GM23338 (cell line): ENCODE results near the gene TMEM132D. TPM values are rescaled to one million over a fixed set of nuclear protein-coding genes. Genes with fewer than 3 reads are reported as not detected.

Experiments used
- ATAC-seq: fragments of 200-7000 bp; cut with Tn5 transposase; 3 replicates; pipeline ENCODE4 v1.9.1; 2020
- DNase-seq: peaks from one replicate; pipeline ENCODE4 v3.0.0-alpha.2; 2015; ENCODE audit warnings: low spot score
- H2AFZ ChIP-seq: fragments of 200-600 bp; sonication (generic); 2 replicates; pipeline ENCODE4 v1.8.0; 2016; ENCODE audit warnings: antibody characterized with exemption, mild to moderate bottlenecking, moderate library complexity
- H3F3A ChIP-seq: fragments of 200-600 bp; sonication (generic); replicated peaks from 2 replicates; pipeline ENCODE4 v1.8.0; 2017; ENCODE audit warnings: antibody characterized with exemption, mixed run types, low read depth
- H3K27ac ChIP-seq: fragments of 200-600 bp; sonication (generic); 2 replicates; pipeline ENCODE4 v1.6.1; 2016; ENCODE audit warnings: low read depth
- H3K27me3 ChIP-seq: fragments of 200-600 bp; sonication (generic); 2 replicates; pipeline ENCODE4 v1.8.0; 2016; ENCODE audit warnings: mild to moderate bottlenecking, mixed run types, moderate library complexity; ENCODE audit not compliant: insufficient read depth
- H3K36me3 ChIP-seq: fragments of 200-600 bp; sonication (generic); 2 replicates; pipeline ENCODE4 v1.8.0; 2016; ENCODE audit warnings: mild to moderate bottlenecking; ENCODE audit not compliant: insufficient read depth
- H3K4me1 ChIP-seq: fragments of 200-600 bp; sonication (generic); 2 replicates; pipeline ENCODE4 v1.8.0; 2016; ENCODE audit warnings: mild to moderate bottlenecking, moderate library complexity; ENCODE audit not compliant: insufficient read depth
- H3K4me2 ChIP-seq: fragments of 200-600 bp; sonication (generic); 2 replicates; pipeline ENCODE4 v1.7.1; 2017; ENCODE audit warnings: mixed run types
- H3K4me3 ChIP-seq: fragments of 200-600 bp; sonication (generic); 2 replicates; pipeline ENCODE4 v1.6.1; 2016; ENCODE audit warnings: mixed run types
- H3K79me2 ChIP-seq: fragments of 200-600 bp; sonication (generic); replicated peaks from 2 replicates; pipeline ENCODE4 v1.8.0; 2017; ENCODE audit warnings: mild to moderate bottlenecking; ENCODE audit not compliant: insufficient read depth
- H3K9me2 ChIP-seq: fragments of 200-600 bp; sonication (generic); 2 replicates; pipeline ENCODE4 v1.8.0; 2017; ENCODE audit not compliant: insufficient read depth
- H4K20me1 ChIP-seq: fragments of 200-600 bp; sonication (generic); replicated peaks from 2 replicates; pipeline ENCODE4 v1.8.0; 2017; ENCODE audit warnings: mild to moderate bottlenecking; ENCODE audit not compliant: insufficient read depth
- H3K27ac Mint-ChIP-seq: 2 replicates; pipeline ENCODE4 v1.8.0; 2020; ENCODE audit warnings: inconsistent platforms, mild to moderate bottlenecking, moderate library complexity, mixed read lengths
- H3K27me3 Mint-ChIP-seq: 3 replicates; pipeline ENCODE4 v1.8.0; 2022; ENCODE audit warnings: low read depth, mild to moderate bottlenecking, moderate library complexity, mixed read lengths, inconsistent platforms; ENCODE audit not compliant: insufficient read depth, poor library complexity
- H3K36me3 Mint-ChIP-seq: 3 replicates; pipeline ENCODE4 v1.8.0; 2021; ENCODE audit warnings: low read depth, mild to moderate bottlenecking, inconsistent platforms, moderate library complexity, mixed read lengths
- H3K4me1 Mint-ChIP-seq: 3 replicates; pipeline ENCODE4 v1.8.0; 2020; ENCODE audit warnings: mild to moderate bottlenecking, inconsistent platforms, mixed read lengths
- H3K4me3 Mint-ChIP-seq: 3 replicates; pipeline ENCODE4 v1.8.0; 2021; ENCODE audit warnings: moderate library complexity, mild to moderate bottlenecking, inconsistent platforms, mixed read lengths
- H3K9me3 Mint-ChIP-seq: 3 replicates; pipeline ENCODE4 v1.8.0; 2020; ENCODE audit warnings: moderate library complexity, mild to moderate bottlenecking, inconsistent platforms, mixed read lengths
- CTCF ChIP-seq, 2 experiments: fragments of 200-600 bp in 1 of 2; sonication (generic) in 1 of 2; conservative IDR thresholded peaks; 2 replicates each; pipeline versions ENCODE4 v1.5.1 to v1.6.1; 2016 to 2017; ENCODE audit warnings: antibody characterized with exemption in 2 of 2, low read depth in 2 of 2, mild to moderate bottlenecking in 2 of 2, moderate library complexity in 1 of 2
- ETS1 ChIP-seq: IDR thresholded peaks from 2 replicates; pipeline ENCODE4 v1.6.1; 2016; ENCODE audit warnings: antibody characterized with exemption
- EZH2 ChIP-seq: fragments of 200-600 bp; sonication (generic); IDR thresholded peaks from one replicate; pipeline ENCODE4 v1.8.0; 2017; ENCODE audit warnings: antibody characterized with exemption, mild to moderate bottlenecking, low read depth; ENCODE audit not compliant: unreplicated experiment
- EZH2phosphoT487 ChIP-seq: fragments of 200-600 bp; sonication (generic); IDR thresholded peaks from one replicate; pipeline ENCODE4 v1.8.1; 2018; ENCODE audit warnings: antibody characterized with exemption; ENCODE audit not compliant: unreplicated experiment
- JUNB ChIP-seq: IDR thresholded peaks from one replicate; pipeline ENCODE4 v1.6.1; 2016; ENCODE audit warnings: antibody characterized with exemption; ENCODE audit not compliant: unreplicated experiment
- NANOG ChIP-seq: IDR thresholded peaks from 2 replicates; pipeline ENCODE4 v1.6.1; 2016; ENCODE audit warnings: antibody characterized with exemption, borderline replicate concordance
- REST ChIP-seq: IDR thresholded peaks from one replicate; pipeline ENCODE4 v1.6.1; 2018; ENCODE audit warnings: antibody characterized with exemption; ENCODE audit not compliant: unreplicated experiment
- STAT1 ChIP-seq: IDR thresholded peaks from one replicate; pipeline ENCODE4 v1.6.1; 2016; ENCODE audit warnings: antibody characterized with exemption; ENCODE audit not compliant: unreplicated experiment
- ZNF114 ChIP-seq: fragments of 250-450 bp; sonication (Bioruptor Pico); IDR thresholded peaks from 2 replicates; pipeline ENCODE4 v1.5.0; 2020; ENCODE audit warnings: mild to moderate bottlenecking, moderate library complexity
- ZNF331 ChIP-seq: fragments of 250-450 bp; sonication (Bioruptor Pico); IDR thresholded peaks from 2 replicates; pipeline ENCODE4 v1.5.0; 2020; ENCODE audit warnings: low read depth, mild to moderate bottlenecking, moderate library complexity
- polyA plus RNA-seq: library from polyadenylated mRNA; unstranded; fragments of >200 nt; fragmentation: Nextera tagmentation; extraction: Ambion mirVana; gene quantifications from 2 replicates; pipeline ENCODE4 v1.2.1, GENCODE V29; 2016
- total RNA-seq: library from RNA; depleted of rRNA; stranded (reverse); fragments of >200 nt; shearing (Covaris generic); gene quantifications from 2 replicates; pipeline ENCODE4 v1.2.3, GENCODE V29; 2014

The TMEM132D gene
- total and polyA plus RNA-seq, 2 experiments from 2014 or later, result 0.44 to 5.3 TPM

DNA sequence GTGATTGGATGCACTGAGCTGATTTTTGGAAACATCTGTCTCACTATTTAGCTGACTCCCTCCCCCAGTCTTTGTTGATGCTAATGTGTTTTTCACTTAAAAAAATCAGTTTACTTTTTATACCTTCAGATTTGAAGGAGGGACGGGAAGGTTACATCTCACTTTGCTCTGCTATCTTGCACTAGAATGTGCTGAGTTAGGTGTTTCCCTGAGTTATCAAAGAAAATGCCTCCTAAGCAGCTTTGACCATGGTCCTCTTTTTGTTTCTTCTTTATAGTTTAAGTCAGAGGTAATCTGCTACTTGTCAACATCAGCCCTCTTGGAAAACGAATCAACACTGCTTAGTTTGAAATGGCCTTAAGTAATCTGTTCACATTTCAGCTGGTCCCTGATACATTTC lies 222.0 kb downstream of the TMEM132D start:
- Histone ChIP-seq H3K27ac (no peak overlapping the region), H3K4me3 (no peak overlapping the region), H3K79me2 (no peaks in the 10 kb centered on the region), H3K4me2 (no peak overlapping the region), H3F3A (no peaks in the 10 kb centered on the region), H3K27me3 (no peaks in the 10 kb centered on the region), H3K9me2 (no peaks in the 10 kb centered on the region), H2AFZ (no peak overlapping the region), H4K20me1 (no peaks in the 10 kb centered on the region), H3K36me3 (0 out of 2 replicates have a peak, but pooled peaks cover 5% of the 10 kb centered on the region), H3K4me1 (no peaks in the 10 kb centered on the region)
- no peak for ATAC-seq
- no peak for DNase-seq
- Mint-ChIP-seq H3K27ac (no peak overlapping the region), H3K36me3 (peaks cover 20% of the 10 kb centered on the region), H3K27me3 (peaks cover 3% of the 10 kb centered on the region), H3K4me3 (no peak overlapping the region), H3K4me1 (no peaks in the 10 kb centered on the region), H3K9me3 (peaks cover 97% of the 10 kb centered on the region)
- TF ChIP-seq REST, result no peak
- no peak for TF ChIP-seq NANOG
- TF ChIP-seq EZH2, result no peak
- TF ChIP-seq JUNB, result no peak

DNA sequence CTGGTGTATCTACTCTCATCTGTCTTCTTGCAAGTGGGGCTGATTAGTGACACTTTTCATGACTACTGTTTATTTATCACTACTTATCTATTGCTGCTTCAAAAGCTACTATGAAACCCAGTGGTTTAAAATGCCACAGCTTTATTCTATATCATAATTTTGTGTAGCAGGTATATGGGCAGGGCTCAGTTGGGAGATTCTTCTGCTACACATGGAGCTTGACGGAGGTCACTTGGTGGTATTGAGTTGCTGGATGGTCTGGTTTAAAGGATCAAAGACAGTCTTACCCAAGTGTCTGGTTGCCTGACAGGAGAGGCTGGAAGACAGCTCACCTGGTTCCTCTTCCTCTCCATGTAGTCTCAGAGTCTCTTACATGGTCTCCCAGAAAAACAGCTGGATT lies 222.7 kb downstream of the TMEM132D start:
- DNase-seq, result no peak
- no peaks in the 10 kb centered on the region for H4K20me1 ChIP-seq
- 0 out of 2 replicates have a peak, but pooled peaks cover 5% of the 10 kb centered on the region for H3K36me3 ChIP-seq
- ATAC-seq, result no peak
- no peaks in the 10 kb centered on the region for H3K9me2 ChIP-seq
- Mint-ChIP-seq H3K27ac (no peak overlapping the region), H3K4me3 (no peak overlapping the region), H3K4me1 (no peaks in the 10 kb centered on the region), H3K27me3 (peaks cover 3% of the 10 kb centered on the region), H3K36me3 (peaks cover 27% of the 10 kb centered on the region), H3K9me3 (peaks cover 97% of the 10 kb centered on the region)
- no peak overlapping the region for H3K27ac ChIP-seq
- no peaks in the 10 kb centered on the region for H3K27me3 ChIP-seq
- H3F3A ChIP-seq, result no peaks in the 10 kb centered on the region
- H3K4me3 ChIP-seq, result no peak overlapping the region
- H3K4me1 ChIP-seq, result no peaks in the 10 kb centered on the region
- no peak overlapping the region for H3K4me2 ChIP-seq
- no peak overlapping the region for H2AFZ ChIP-seq
- H3K79me2 ChIP-seq, result no peaks in the 10 kb centered on the region
- TF ChIP-seq NANOG, result no peak
- TF ChIP-seq EZH2phosphoT487, result no peak
- no peak for TF ChIP-seq CTCF (conservative IDR thresholded peaks at IDR 0.05; ENCODE audit: low read depth in 2 of 2)
- TF ChIP-seq ETS1, result no peak
- TF ChIP-seq ZNF331 (CRISPR knock-in tag), result no peak
- no peak for TF ChIP-seq JUNB
- no peak for TF ChIP-seq ZNF114
- TF ChIP-seq STAT1, result no peak
